ENCODE results near the gene CTDSPL.

GRCh38 chr3:38000242-38000916, 138.7 kb downstream of the CTDSPL start:
- TF ChIP-seq, protein P1, sequence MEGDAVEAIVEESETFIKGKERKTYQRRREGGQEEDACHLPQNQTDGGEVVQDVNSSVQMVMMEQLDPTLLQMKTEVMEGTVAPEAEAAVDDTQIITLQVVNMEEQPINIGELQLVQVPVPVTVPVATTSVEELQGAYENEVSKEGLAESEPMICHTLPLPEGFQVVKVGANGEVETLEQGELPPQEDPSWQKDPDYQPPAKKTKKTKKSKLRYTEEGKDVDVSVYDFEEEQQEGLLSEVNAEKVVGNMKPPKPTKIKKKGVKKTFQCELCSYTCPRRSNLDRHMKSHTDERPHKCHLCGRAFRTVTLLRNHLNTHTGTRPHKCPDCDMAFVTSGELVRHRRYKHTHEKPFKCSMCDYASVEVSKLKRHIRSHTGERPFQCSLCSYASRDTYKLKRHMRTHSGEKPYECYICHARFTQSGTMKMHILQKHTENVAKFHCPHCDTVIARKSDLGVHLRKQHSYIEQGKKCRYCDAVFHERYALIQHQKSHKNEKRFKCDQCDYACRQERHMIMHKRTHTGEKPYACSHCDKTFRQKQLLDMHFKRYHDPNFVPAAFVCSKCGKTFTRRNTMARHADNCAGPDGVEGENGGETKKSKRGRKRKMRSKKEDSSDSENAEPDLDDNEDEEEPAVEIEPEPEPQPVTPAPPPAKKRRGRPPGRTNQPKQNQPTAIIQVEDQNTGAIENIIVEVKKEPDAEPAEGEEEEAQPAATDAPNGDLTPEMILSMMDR (IDR thresholded peaks at IDR 0.05; ENCODE audit: low read length) = no peak
- TF ChIP-seq EZH2 (optimal IDR thresholded peaks at IDR 0.05; ENCODE audit: low read depth, low read length) = no peak
- TF ChIP-seq EZH2phosphoT487 (IDR thresholded peaks at IDR 0.05; ENCODE audit: low read length) = no peak
